DLD1 (cell line): ENCODE results near the gene C15orf61.

Experiments used
- in situ Hi-C: cut with HindIII; loops from 2 replicates; pipeline ENCODE4 v1.10.0; 2017; ENCODE audit warnings: low sequenced_read_pairs

The C15orf61 gene

DNA sequence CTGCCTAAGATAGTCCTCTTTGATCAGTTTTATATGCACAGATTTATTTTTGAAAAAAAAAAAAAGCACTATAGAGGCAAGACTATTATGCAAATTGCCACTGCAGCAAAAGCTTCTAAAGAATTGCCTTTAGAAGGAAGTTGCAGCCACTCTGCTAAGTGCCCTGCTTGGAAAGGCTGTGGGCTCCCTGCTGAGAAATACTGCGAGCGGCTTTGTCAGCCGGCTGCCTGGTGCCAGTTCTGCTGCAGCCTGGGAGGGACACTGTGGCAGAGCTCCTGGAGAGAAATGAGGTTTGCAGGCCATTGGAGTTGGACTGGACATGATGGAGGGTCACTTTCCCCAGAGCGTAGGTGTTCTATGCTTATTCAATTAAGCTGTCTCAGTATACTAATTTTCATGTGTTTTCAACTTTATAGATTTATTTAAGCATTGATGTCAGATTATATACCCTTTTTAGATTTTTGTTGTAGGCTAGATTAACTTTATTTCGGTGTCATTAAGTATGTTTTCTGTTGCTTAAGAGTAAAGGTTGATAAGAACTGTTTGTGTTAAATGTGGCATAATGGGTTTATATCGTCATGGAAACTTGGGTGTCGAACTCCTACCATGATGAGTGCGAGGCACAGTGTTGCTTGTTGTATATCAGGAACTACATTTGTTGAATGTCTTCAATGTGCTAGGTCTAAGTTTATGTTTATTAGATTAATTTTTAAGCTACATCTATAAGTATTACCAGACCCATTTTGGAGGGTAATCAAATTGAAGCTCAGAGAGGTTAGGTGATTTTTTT lies 28.1 kb downstream of the C15orf61 start:
- in situ Hi-C loops: no loop called here

DNA sequence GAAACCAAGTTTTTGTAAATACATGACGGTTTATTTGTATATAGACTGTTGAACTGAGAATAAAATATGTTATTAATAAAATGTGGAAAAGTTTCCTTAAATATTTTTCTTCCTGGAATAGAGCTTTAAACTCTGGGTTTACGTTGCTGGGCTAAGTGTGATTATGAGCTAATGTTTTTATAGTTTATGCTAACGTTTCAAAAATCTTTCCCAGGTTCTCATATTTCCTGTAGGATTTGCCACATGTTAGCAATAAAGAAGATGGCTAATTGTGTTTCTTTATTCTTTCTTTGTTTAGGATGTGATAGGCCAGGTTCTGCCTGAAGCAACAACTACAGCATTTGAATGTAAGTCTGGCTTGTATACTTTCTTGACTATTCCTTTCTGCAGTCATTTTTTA lies 28.8 kb downstream of the C15orf61 start:
- in situ Hi-C loops: no loop called here

DNA sequence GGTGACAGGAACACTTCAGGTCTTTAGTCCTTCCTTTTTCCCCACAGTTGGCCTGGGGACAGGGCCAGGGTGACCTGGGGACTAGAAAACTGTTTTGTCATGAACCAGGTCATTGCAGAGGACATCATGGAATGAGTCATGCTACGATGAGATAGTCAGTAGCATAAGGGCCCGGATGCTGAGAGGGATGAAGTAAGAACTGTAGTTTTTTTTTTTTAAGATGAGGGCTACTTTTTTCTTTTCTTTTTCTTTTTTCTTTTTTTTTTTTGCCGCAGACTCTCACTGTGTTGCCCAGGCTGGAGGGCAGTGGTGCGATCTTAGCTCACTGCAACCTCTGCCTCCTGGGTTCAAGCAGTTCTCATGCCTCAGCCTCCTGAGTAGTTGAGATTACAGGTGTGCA lies 29.6 kb downstream of the C15orf61 start:
- in situ Hi-C loops: no loop called here

DNA sequence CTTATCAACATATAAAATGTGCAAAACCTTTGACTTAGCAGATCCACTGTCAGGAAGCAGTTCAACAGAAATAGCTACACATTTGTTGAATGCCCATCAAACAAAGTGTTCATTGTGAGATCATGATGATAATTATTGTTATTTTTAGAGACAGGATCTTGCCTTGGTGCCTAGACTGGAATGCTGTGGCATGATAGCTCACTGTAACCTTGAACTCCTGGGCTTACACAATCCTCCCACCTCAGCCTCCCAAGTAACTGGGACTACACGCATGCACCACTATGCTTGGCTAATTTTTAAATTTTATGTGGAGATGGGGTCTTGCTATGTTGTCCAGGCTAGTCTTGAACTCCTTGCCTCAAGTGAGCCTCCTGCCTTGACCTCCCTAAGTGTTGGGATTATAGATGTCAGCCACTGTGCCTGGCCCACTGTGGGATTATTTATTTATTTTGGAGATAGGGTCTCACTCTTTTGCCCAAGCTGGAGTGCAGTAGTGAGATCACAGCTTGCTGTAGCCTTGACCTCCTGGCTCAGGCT lies 30.3 kb downstream of the C15orf61 start:
- in situ Hi-C loops: no loop called here

DNA sequence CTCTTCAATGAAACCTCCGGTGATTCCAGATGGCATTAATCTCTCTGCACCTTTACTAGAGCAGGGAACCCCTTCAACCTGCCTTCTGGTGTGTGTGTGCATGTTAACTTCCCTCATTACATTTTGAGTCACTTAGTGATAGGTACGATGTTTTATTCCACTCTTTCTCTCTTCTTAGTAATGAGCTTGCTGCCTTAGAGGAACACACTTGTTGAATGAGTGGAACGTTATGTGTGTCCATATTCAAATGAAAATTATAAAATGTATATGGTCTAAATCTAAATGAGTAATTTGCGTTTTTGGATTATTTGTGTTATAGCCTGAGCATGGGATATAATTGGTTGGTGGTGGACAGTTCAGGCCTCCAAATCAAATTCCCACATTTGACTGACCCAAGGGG lies 33.6 kb downstream of the C15orf61 start:
- in situ Hi-C loops: no loop called here

DNA sequence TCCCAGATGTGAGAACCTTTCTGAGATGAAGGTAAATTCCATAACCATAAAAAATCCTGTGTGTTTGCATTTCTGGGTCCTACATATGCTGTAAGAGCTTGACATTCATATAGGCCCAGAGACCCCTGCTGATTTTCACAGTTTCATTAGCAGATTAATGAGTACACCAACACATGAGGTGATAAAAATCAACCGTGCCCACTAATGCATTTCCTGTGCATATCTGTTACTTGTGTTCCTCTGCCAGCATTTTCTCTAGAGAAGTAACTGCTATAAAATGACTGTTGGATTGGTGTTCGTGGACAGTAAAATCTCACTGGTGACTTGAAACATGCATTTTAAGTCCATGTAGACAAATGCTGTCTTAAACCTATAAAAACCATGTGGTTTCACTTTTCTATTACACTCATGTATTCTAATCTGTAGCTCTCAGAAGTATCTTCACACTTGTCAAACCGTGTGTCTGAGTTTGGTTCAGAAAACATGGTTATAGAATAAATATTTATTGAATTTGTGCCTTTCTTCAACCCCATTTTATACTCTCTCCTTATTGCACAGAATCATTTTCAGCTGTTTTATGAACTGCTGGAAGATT lies 36.1 kb downstream of the C15orf61 start:
- in situ Hi-C loops: no loop called here

DNA sequence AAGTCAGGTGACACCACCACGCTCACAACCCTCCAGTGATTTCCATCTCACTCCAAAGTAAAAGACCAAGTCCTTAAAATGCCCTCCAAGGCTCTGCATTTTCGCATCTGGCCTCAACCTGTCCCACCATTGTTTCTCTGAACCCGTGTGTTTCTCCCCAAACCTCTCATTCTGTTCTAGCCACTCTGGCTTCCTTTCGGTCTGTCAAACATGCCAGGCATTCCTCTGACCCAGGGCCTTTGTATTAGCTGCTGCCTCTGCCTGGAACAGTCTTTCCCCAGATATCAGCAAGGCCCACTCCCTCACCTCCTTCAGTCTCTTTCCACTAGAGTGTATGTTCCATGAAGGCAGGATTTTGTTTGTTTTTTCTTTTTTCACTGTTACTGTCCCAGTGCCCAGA lies 37.6 kb downstream of the C15orf61 start:
- in situ Hi-C loops: no loop called here

DNA sequence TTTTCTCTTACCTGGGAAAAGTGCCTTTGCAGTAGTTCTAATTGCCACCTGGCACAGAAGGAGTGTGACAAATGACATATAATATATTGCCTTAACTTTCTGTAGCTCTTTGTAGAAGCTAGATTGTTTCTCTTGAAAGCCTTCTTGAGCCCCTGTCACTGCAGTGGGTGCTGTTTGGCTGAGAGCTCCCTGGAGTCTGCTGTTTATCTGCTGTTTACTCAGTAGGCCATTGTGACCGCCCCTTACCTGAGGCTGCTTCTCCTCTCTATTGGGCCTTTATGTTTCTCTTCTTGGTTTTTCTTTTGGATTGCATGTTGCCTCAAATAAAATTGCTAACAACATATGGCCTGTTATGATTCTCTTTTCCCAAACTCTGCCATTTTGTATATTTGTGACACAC lies 38.2 kb downstream of the C15orf61 start:
- in situ Hi-C loops: no loop called here

DNA sequence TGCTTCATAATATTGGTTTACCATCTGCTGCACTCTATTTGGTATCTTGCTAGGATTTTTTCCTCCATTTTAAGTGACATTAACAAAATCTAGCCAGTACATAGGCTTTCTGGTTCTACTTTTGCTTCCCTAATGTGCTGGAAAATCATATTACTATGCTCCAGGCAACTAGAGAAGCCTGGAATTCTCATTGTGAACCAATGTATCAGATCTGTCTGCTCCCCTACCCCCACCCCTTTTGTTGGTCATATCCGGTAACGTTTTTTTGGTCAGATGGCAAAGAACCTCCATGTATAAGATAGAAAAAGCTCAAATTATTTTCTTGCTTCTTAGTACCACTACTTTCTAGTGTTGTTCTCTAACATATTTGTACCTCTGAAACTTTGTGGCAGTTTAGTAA lies 38.6 kb downstream of the C15orf61 start:
- in situ Hi-C loops: no loop called here

DNA sequence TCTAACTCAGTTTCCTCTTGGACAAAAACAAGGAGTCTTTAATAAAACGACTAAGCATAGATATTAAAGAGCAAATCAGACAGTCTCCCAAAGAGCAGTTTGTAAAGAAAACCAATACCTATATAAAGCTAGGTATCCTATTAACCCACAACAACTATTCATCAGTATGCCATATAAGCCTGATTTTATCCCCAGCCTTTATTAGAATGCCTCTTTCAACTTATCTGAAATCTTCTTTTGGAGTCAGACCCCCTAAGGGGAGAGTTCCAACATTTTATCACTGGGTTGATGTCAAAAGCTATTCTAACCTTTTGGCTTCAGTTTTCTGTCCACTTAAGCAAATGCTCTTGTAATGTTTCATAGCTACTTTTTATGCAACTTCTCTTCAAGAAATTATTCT lies 39.4 kb downstream of the C15orf61 start:
- in situ Hi-C loops: loop anchor here (5.0 kb wide), 1 partner anchor 33 kb away; no protein-coding TSS in a partner anchor

DNA sequence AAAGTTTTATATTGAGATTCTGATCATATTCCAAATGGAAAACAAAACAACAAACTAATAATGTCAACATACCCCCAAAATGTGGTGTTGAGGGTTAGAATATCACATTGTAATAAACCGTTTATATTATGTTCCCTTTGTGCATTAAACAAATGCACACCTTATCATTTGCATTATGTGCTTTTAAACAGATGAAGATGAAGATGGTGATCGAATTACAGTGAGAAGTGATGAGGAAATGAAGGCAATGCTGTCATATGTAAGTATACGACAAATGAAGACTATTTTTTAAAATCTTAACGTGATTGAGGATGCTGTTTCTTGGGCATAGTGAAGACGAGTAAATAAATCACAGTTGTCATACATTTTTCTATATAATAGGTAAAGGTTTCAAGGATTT lies 42.2 kb downstream of the C15orf61 start:
- in situ Hi-C loops: loop anchor here (5.0 kb wide), 1 partner anchor 36 kb away; no protein-coding TSS in a partner anchor

DNA sequence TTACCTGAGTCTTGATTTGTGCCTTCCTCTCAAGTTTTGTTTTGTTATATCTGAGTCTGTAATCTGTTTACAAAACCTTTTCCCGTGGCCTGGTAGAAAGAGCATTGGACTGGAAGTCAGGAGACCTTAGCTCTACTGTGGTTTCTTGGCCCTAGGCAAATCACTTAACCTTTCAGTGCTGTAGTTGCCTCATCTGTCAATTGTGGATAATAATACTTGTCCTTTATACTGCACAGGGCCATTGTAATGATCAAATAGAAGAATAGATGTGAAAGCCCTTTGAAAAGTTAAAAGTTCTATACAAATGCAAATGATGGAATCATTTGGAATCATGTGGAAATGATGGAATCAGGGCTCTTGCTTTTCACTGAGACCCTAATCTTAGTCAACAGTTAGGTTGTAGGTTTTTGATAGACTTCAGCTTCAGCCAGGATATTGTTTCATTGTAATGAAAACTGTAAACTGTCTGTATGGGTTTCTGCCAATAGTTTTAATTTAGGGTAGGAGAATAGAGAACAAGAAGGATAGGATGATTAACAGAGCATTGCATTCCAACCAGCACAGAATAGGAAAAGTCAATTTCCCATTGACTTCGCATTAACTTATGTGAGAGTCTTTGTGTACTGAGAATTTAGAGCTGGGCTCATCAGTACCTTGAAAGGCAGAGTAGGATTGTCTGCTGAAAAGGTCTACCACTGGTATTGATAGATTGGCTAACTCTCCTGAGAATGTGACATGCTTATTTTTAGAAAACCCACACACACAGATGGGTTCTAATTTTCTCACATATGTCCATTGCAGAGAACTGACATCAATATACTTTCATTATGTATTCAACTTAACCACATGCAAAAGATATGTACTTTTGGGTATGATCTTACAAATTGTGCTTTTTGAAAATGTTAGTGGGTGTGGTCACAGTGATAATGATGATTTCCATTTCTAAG lies 43.4 kb downstream of the C15orf61 start:
- in situ Hi-C loops: loop anchor here (5.0 kb wide), 1 partner anchor 37 kb away; no protein-coding TSS in a partner anchor

DNA sequence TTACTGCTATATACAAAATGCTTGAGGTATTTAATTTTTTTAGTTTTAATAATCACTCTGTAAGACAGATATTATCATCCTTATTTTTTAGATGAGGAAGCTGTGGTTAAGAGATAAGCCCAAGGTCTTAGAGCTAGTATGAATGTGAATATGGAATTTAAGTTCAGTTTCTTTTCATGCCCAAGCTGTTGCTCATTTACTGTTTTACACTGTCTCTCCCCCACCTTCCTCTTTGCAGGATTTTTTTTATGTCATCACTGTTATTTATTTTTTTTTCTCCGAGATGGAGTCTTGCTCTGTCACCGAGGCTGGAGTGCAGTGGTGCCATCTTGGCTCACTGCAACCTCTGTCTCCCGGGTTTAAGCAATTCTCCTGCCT lies 44.0 kb downstream of the C15orf61 start:
- in situ Hi-C loops: loop anchor here (5.0 kb wide), 1 partner anchor 38 kb away; no protein-coding TSS in a partner anchor

DNA sequence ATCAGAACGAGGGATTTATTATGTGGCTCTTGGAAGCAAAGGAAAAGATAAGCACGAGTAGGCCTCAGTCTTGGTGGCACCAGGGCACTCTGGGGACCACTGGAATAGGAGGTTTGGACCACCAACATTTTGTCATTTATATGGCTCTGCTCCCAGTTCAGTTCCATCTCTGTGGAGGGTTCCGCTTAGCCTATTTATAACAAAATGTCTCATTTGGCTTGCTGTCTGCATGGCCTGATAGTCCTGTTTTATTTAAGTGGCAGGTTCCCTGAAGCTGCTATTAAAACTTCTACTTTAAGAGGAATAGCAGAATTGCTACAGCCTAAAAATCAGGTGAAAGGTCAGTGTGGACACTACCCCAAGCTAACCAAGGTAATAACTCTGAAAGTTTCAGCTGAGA lies 48.7 kb downstream of the C15orf61 start:
- in situ Hi-C loops: no loop called here

DNA sequence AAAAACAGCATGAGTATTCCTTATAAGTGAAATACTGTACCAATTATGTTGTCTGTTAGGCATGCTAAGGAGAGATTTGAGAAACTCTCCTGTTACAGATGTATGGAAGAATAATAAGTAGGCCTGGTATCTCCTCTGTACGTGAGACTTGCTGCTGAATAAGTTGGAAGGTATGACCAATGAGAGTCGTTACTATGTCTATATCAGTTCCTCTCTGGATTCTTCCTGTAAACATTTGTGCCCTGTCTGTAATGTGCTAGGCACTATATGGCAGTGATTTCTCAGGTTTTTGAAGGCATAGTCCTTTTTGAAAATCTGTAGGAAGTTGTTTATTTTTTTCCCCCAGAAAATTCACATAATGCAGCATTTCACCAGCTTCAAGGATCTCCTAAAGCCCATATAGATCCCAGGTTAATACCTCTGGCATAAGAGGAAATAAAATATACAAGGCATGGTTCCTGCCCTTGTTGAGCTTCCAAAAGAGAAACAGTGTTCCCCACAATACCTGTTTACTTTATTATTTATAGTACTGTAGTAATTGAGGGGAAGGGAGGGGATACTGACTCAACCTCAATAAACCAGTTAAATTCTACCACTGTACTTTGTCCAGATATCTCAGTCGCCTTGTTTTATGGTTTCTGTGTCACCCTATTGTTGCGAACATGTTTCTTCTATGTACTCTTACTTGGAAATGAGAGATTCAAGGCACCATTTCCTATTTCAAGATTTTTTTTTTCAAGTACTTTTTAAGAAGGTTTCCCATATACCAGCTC lies 50.1 kb downstream of the C15orf61 start:
- in situ Hi-C loops: no loop called here

DNA sequence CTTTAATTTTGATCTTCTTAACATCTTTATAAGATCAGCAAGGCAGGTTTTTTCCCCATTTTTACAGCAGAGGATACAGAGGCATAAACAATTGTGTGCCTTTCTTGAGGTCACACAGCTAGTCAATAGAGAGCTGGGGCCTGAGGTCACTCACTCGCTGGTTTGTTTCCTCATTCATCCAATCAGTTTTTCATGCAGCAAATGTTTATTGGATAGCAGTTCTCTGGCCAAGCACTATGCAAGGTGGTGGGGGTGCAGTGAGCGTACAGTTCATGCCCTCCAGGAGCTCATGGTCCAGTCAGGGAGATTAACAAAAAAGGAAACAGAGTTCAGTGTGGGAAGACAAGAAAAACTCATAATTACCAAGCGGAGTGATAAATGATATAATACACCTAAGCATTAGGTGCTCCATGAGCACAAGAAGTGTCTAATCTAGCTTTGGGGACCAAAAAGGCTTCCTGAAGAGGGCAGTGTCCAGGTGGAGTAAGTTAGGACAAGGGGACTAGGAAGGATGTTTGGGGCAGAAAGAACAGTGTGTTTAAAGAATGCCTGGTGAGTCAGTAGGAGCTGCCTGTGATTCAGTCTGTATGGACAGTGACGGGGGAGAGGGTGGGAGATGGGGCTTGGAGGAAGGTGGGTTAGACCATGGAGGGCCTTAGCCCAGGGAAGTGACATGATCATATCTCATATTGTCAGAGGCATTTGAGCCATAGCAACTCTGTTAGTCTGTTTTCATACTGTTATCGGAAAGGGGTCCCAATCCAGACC lies 50.9 kb downstream of the C15orf61 start:
- in situ Hi-C loops: no loop called here

DNA sequence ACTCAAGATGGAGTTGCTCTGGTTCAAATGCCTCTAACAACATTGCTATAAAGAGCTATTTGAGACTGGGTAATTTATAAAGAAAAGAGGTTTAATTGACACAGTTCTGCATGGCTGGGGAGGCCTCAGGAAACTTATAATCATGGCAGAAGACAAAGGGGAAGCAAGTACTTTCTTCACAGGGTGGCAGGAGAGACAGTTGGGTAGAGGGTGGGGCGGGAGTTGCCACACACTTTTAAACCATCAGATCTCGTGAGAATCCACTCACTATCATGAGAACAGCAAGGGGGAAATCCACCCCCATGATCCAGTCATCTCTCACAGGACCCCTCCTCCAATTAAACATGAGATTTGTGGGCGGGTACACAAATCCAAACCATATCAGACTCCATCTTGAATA lies 52.3 kb downstream of the C15orf61 start:
- in situ Hi-C loops: no loop called here

DNA sequence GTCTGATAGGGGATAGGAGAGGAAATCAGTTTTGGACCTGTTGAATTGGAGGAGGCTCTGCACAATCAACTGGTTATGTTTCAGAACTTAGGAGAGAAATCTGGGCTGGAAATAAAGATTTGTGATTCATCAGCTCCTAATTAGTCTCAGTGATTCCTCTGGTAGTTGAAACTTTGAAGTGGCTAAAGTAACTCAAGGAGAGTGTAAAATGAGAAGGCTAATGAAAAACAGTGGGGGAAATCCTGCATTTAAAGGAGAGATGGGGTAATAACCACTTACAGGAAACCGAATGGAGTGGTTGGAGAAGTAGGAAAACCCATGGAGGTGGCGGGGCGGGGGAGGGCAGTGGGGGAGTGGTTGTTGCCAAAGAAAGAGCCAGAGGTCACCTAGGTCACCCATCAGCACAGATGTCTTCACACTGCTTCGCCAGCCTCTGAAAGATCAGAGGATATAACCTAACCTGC lies 54.1 kb downstream of the C15orf61 start:
- in situ Hi-C loops: no loop called here

DNA sequence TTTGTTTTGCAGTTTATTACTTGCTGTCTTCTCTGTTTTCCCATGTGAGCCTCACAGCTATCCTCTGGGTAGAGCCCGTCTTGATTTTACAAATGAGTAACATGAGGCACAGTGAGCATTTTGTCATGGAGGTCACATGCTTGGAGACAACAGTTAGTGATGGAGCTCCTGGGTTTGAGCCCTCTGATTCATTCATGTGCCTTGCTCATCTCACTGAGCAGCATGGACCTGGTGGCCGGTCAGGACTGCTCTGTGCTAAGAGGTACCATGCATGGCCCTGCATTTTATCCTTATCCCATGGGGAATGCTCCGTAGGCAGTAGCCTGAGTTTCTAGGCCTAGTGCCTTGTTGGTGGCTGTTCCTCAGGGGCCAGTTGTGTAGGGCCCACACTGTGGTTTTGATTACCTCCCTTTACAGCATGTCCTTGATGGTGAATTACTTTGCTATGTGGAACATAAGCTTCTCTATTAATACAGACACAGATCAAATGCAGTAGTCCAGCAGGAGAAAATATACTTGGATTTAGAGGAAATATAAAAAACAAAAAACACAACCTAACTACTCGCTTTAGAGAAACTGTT lies 57.2 kb downstream of the C15orf61 start:
- in situ Hi-C loops: no loop called here
